Heart left ventricle (tissue), 16 donors: ENCODE results near the gene NXPH4. TPM values are rescaled to one million over a fixed set of nuclear protein-coding genes. Genes with fewer than 3 reads are reported as not detected.

Experiments used
- ATAC-seq, 4 donors: fragments of 200-7000 bp; cut with Tn5 transposase; one replicate each; pipeline ENCODE4 v1.9.1; 2020 to 2022; ENCODE audit warnings: moderate library complexity in 4 of 4, mild to moderate bottlenecking in 3 of 4, moderate number of reproducible peaks in 1 of 4
- DNase-seq, 5 donors: peaks; one replicate each; pipeline ENCODE4 v3.0.0-alpha.2; 2020
- H3K27ac ChIP-seq, 12 donors: fragments of 200-600 bp; sonication (generic) in 4 of 12; one replicate each; pipeline versions ENCODE4 v1.5.0 to v1.8.0; 2016 to 2022; ENCODE audit warnings: mild to moderate bottlenecking in 2 of 12
- H3K27me3 ChIP-seq, 9 donors: fragments of 200-600 bp; sonication (generic) in 2 of 9; one replicate each; pipeline versions ENCODE4 v1.5.1 to v1.8.0; 2016 to 2022; ENCODE audit warnings: mild to moderate bottlenecking in 3 of 9
- H3K36me3 ChIP-seq, 9 donors: fragments of 200-600 bp; sonication (generic) in 2 of 9; one replicate each; pipeline versions ENCODE4 v1.5.0 to v1.8.0; 2018 to 2022; ENCODE audit warnings: mild to moderate bottlenecking in 2 of 9
- H3K4me1 ChIP-seq, 12 donors: fragments of 200-600 bp; sonication (generic) in 4 of 12; one replicate each; pipeline versions ENCODE4 v1.5.0 to v1.8.0; 2016 to 2022; ENCODE audit warnings: mild to moderate bottlenecking in 3 of 12
- H3K4me3 ChIP-seq, 12 donors: fragments of 200-600 bp; sonication (generic) in 4 of 12; one replicate each; pipeline versions ENCODE4 v1.5.0 to v1.8.0; 2017 to 2022; ENCODE audit warnings: mild to moderate bottlenecking in 9 of 12, moderate library complexity in 4 of 12
- H3K9me3 ChIP-seq, 12 donors: fragments of 200-600 bp; sonication (generic) in 4 of 12; one replicate each; pipeline versions ENCODE4 v1.5.0 to v1.8.0; 2016 to 2022; ENCODE audit warnings: mild to moderate bottlenecking in 1 of 12
- POLR2A ChIP-seq, 2 donors: fragments of 450-650 bp; IDR thresholded peaks; one replicate each; pipeline ENCODE4 v1.6.1; 2017; ENCODE audit warnings: antibody characterized with exemption in 2 of 2, mild to moderate bottlenecking in 2 of 2, moderate library complexity in 2 of 2
- WGBS, 4 donors: extraction: QIAGEN DNeasy Blood & Tissue Kit in 2 of 4; methylation state at CpG; one replicate each; pipeline versions ENCODE4 v1.1.5 to v1.1.7; 2013 to 2018; 5-methylcytosine and 5-hydroxymethylcytosine counted together
- intact Hi-C, 10 donors: fragments of 100-400 bp; cut with DNase I; formaldehyde crosslinking; loops; one replicate each; pipeline versions ENCODE4 v1.11.1 to v1.14.2; 2022
- polyA plus RNA-seq, 2 donors: library from polyadenylated mRNA; stranded (reverse); fragments of 200-250 nt; gene quantifications; one replicate each; pipeline ENCODE4 v1.2.3, GENCODE V29; 2013
- total RNA-seq, 9 donors: library from RNA; depleted of rRNA in 2 of 9; stranded (reverse); fragments of >200 nt in 2 of 9; fragmentation: NEBNext Ultra II Directional in 3 of 9; extraction: Animal tissue kit (Norgen Biotek cat#: 25700) in 3 of 9; gene quantifications; one replicate each; pipeline versions ENCODE4 v1.1.0 to v1.2.4, GENCODE V29; 2016 to 2023
- TF ChIP-seq, protein P1 (sequence below), 12 donors: fragments of 200-600 bp; sonication (generic) in 4 of 12; IDR thresholded peaks; one replicate each; pipeline versions ENCODE4 v1.5.0 to v1.8.0; 2018 to 2022; ENCODE audit warnings: antibody characterized with exemption in 12 of 12, mild to moderate bottlenecking in 5 of 12
- donor health status: ischemic (EF 13 %, LVEDD 7.1; RV severe dilation, severe dysfunction).
- donor health status: healthy with polysubstance abuse.
- donor health status: DM: no; HTN: yes; CAD: no.
- donor health status: DM: no; HTN: no; CAD: no.
- donor health status: ischemic (EF 25% LVEDD 6.9; RV normal size, moderate dysfunction).
- donor health status: ischemic (EF 25% LVEDD 5.7; RV mildly dilated, moderate dysfunction).
- donor health status: healthy.
- donor health status: DM: yes; HTN: yes; CAD: no.
- donor health status: ischemic (EF 35%, LVEDD 5.7; RV mildly dilated, moderate dysfunction).
- donor health status: nonischemic (EF 11% LVEDD 7.7; RV severe dilation, severe dysfunction).
- donor health status: DM: yes; HTN: yes; CAD: no.
- donor health status: PGD.
- donor health status: ischemic (EF 29% LVEDD 5.4; RV normal size, mild dysfunction).
- donor health status: nonischemic (EF 23%, LVEDD 6.1; RV moderate dilation, normal function).

The NXPH4 gene
- total and polyA plus RNA-seq, 11 donors, result 1.3 to 8.0 (median 3.0) TPM

DNA sequence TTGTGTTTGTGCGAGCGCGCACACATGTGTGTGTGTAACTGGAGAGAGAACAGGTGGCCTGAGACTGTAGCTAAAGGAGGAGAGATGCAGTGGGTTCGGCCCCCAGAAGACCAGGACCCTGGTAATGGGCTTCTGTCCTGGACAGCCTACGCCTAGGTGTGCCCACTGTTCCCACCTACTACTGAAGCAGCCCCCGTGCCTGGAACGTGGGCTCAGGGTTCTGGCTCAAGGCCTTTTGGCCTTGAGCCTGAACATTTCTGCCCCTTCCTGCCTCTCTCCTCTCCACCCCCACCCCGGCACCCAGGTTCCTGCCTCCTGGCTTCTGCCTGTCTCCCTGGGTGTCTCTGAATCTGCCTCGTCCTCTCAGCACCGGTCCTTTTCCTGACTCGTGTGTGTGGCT lies 1.5 kb upstream of the NXPH4 start:
- H3K4me1 ChIP-seq, result peaks cover 8 to 45% (median 33%) of the 10 kb centered on the region in 12 donors
- WGBS, 4 donors, result 29 to 41% (median 39%) methylated on average over 9 to 11 of the region's 11 CpGs
- ATAC-seq, result no peak
- peaks cover 7 to 56% (median 37%) of the 10 kb centered on the region in 9 donors for H3K27me3 ChIP-seq
- TF ChIP-seq, protein P1, sequence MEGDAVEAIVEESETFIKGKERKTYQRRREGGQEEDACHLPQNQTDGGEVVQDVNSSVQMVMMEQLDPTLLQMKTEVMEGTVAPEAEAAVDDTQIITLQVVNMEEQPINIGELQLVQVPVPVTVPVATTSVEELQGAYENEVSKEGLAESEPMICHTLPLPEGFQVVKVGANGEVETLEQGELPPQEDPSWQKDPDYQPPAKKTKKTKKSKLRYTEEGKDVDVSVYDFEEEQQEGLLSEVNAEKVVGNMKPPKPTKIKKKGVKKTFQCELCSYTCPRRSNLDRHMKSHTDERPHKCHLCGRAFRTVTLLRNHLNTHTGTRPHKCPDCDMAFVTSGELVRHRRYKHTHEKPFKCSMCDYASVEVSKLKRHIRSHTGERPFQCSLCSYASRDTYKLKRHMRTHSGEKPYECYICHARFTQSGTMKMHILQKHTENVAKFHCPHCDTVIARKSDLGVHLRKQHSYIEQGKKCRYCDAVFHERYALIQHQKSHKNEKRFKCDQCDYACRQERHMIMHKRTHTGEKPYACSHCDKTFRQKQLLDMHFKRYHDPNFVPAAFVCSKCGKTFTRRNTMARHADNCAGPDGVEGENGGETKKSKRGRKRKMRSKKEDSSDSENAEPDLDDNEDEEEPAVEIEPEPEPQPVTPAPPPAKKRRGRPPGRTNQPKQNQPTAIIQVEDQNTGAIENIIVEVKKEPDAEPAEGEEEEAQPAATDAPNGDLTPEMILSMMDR (IDR thresholded peaks at IDR 0.05), result no peak
- intact Hi-C loops, result loop anchor here in 6 of 10 donors (2.0 to 5.0 kb wide), 5 partner anchors 16 to 242 kb away; partner anchors contain the start of genes GLI1 (in 1 of the 6) and INHBE (in 1 of the 6)
- H3K36me3 ChIP-seq, result peaks cover 0 to 28% (median 20%) of the 10 kb centered on the region in 9 donors
- DNase-seq, result no peak
- H3K9me3 ChIP-seq, result no peaks in the 10 kb centered on the region
- H3K4me3 ChIP-seq, result no peak overlapping the region
- H3K27ac ChIP-seq, result no peak overlapping the region

DNA sequence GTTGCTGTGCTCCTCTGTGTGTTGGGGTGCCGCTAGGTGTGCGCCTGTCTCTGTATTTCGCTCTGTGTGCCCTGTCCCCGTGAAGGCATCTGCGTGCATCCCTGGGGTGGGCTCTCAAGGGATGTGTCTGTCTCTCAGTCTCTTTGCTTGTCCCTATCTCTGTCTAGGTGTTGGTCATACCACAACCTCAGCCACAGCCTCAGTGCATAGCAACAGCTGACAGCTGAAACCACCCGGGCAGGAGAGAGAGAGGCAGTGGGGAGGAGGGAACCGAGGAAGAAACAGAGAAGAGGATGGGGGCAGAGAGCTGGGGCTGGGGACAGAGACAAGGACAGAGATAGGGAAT lies 953 bp upstream of the NXPH4 start:
- H3K27me3 ChIP-seq, result peaks cover 9 to 61% (median 41%) of the 10 kb centered on the region in 9 donors
- TF ChIP-seq POLR2A (IDR thresholded peaks at IDR 0.05), result no peak
- TF ChIP-seq, protein P1 (IDR thresholded peaks at IDR 0.05), result no peak
- intact Hi-C loops, result loop anchor here in 6 of 10 donors (2.0 to 5.0 kb wide), 5 partner anchors 15 to 242 kb away; partner anchors contain the start of genes GLI1 (in 1 of the 6) and INHBE (in 1 of the 6)
- no peak overlapping the region for H3K27ac ChIP-seq
- peak overlapping the region in 2 of 12 donors; percentile 59 to 66 for H3K4me3 ChIP-seq
- H3K36me3 ChIP-seq, result peaks cover 0 to 22% (median 16%) of the 10 kb centered on the region in 9 donors
- ATAC-seq (no peak), DNase-seq (no peak)
- 22 to 47% (median 23%) methylated on average over 7 of the region's 7 CpGs for WGBS, 4 donors
- peaks cover 8 to 45% (median 33%) of the 10 kb centered on the region in 12 donors for H3K4me1 ChIP-seq
- no peaks in the 10 kb centered on the region for H3K9me3 ChIP-seq

DNA sequence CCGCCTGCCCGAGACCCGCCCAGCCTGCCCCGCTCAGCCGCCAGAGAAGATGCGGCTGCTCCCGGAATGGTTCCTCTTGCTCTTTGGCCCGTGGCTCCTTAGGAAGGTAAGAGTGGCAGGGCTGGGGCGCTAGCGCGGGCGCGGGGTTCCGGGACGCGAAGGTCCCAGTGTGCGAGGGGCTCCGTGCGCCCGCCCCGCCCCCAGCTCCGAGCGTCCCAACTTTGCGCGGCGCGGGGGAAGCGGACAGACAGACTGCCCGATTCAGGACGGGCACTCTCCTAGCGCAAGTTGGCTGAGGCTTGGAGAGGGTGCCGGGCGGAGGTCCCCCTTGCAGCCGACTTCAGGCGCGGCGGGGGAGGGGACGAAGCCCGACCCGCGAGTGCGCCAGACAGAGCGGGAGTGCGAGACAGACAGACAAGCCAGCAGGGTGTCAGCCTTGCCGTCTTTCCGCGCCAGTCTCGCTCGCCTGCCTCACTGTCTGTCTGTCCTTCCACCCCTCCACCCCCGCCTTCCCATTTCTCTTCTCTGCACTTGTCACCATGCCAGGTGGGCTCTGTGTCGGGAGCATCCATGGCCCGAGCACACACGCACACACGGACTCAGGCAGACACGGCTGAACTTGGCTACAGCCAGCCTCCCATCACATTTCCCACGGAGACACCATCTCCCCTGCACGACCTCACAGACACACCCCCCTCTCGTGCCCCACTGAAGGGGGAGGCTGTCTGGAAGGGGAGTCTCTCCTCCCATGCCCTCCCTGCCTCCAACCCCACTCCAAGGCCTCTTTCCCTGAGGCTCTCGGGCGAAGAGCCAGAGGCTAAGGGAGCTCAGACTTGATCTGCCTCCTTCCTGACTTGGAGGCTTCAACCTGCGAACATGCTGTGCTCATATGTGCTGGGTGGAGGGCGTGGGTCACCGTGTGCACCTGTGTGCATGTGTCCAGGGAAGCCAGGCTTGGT lies 606 bp downstream of the NXPH4 start:
- intact Hi-C loops, result loop anchor here in 2 of 10 donors (1.0 to 5.0 kb wide), 2 partner anchors 20 to 240 kb away; partner anchors contain the start of genes GLI1 (in 1 of the 2) and INHBE (in 1 of the 2)
- Histone ChIP-seq H3K4me3 (peak overlapping the region; percentile 21 to 66 (median 56)), H3K27me3 (peaks cover 9 to 73% (median 54%) of the 10 kb centered on the region in 9 donors), H3K36me3 (peaks cover 0 to 8% (median 2%) of the 10 kb centered on the region in 9 donors), H3K4me1 (peaks cover 8 to 45% (median 33%) of the 10 kb centered on the region in 12 donors), H3K27ac (no peak overlapping the region), H3K9me3 (no peaks in the 10 kb centered on the region)
- DNase-seq (no peak), ATAC-seq (no peak)
- 4 to 11% (median 5%) methylated on average over 25 to 63 of the region's 63 CpGs for WGBS, 4 donors
- TF ChIP-seq, protein P1 (IDR thresholded peaks at IDR 0.05), result no peak
- no peak for TF ChIP-seq POLR2A (IDR thresholded peaks at IDR 0.05)
